ENCODE measurements around the gene KLHL36. TPM values are rescaled to one million over a fixed set of nuclear protein-coding genes. Genes with fewer than 3 reads are reported as not detected.
A peak's percentile ranks its signal among the peaks of the same experiment; 100 is the strongest.
"Not testable (repeated sequence)": the region's sequence is repeated elsewhere in the genome, so short reads cannot be mapped to it uniquely, and the experiment has no call there.

The KLHL36 gene
- total and polyA plus RNA-seq, 9 of the 15 experiments (the other 6 are each of a cell fraction or from before 2014, with no cell fraction given) = 2.1 to 51.2 (median 18.5) TPM

GRCh38 chr16:84687715-84688114 is 39.4 kb downstream of the KLHL36 start:
- no peak for DNase-seq (ENCODE audit: extremely low read depth in 1 of 4, low spot score in 3 of 4)

GRCh38 chr16:84688163-84688562 is 39.9 kb downstream of the KLHL36 start:
- H3K27me3 ChIP-seq (ENCODE audit: control insufficient read depth in 2 of 2, insufficient read depth in 2 of 2, low read length in 2 of 2); H3K4me2 ChIP-seq (ENCODE audit: insufficient read depth, low read length); H4K20me1 ChIP-seq (replicated peaks; ENCODE audit: control insufficient read depth, insufficient read depth, low read length); H3K27ac ChIP-seq (ENCODE audit: extremely low read depth, low read depth, low read length); H3K4me1 ChIP-seq (replicated peaks in 1 of 2; ENCODE audit: control insufficient read depth in 2 of 2, insufficient read depth in 2 of 2, low read length in 2 of 2); H2AFZ ChIP-seq (ENCODE audit: low read depth, low read length); H3K4me3 ChIP-seq; DNase-seq (ENCODE audit: extremely low read depth in 1 of 4, low spot score in 3 of 4); H3K9ac ChIP-seq (ENCODE audit: insufficient read depth in 1 of 2, low read depth in 2 of 2, low read length in 2 of 2); H3K9me3 ChIP-seq (replicated peaks; ENCODE audit: control insufficient read depth, insufficient read depth, low read depth, low read length); intact Hi-C loops (cut with micrococcal nuclease); FAIRE-seq; H3K79me2 ChIP-seq (ENCODE audit: control insufficient read depth, insufficient read depth, low read length); BruUV-seq (replicated peaks); H3K9me1 ChIP-seq (ENCODE audit: control insufficient read depth, insufficient read depth, low read length); ATAC-seq; in situ Hi-C loops (cut with MboI); H3K36me3 ChIP-seq (ENCODE audit: control insufficient read depth, insufficient read depth, low read length): not testable (repeated sequence)
- POLR2A ChIA-PET = interaction anchor here (0.6 to 1.4 kb wide), 3 partner anchors 13 to 246 kb away, joined by 3 read pairs; no protein-coding TSS in a partner anchor
- TF ChIP-seq ZNF280A (IDR thresholded peaks at IDR 0.05; ENCODE audit: low read depth, partially characterized antibody) (peak; percentile 41), ZFP36 (IDR thresholded peaks at IDR 0.05; ENCODE audit: low read depth, low read length, partially characterized antibody) (peak; percentile 39), TRIM28 (IDR thresholded peaks at IDR 0.05) (0 out of 2 replicates have a peak, but pooled peaks have one; percentile 58), TRIM24 (IDR thresholded peaks at IDR 0.05) (peak in 1 of 2 experiments; percentile 44; a peak in 1 of 4 replicates), ZNF431 (CRISPR knock-in tag; IDR thresholded peaks at IDR 0.05) (peak; percentile 90), ZBTB33 (CRISPR knock-in tag; IDR thresholded peaks at IDR 0.05) (0 out of 2 replicates have a peak, but pooled peaks have one; percentile 13)
- CTCF ChIA-PET (ENCODE audit: low intra/inter-chr PET ratio) = interaction anchor here (0.6 kb wide), 1 partner anchor 11 kb away, joined by 5 read pairs; no protein-coding TSS in a partner anchor
- 77% methylated on average over 4 of the region's 4 CpGs for WGBS (ENCODE audit: insufficient coverage, low coverage, missing lambda C conversion rate)

More at GRCh38 chr16:84687715-84688114, 39.4 kb downstream of the KLHL36 start:
- Histone ChIP-seq H3K79me2 (ENCODE audit: control insufficient read depth, insufficient read depth, low read length) (no peaks in the 10 kb centered on the region), H4K20me1 (replicated peaks; ENCODE audit: control insufficient read depth, insufficient read depth, low read length) (no peaks in the 10 kb centered on the region), H3K27me3 (ENCODE audit: control insufficient read depth in 2 of 2, insufficient read depth in 2 of 2, low read length in 2 of 2) (peaks cover 4 to 5% of the 10 kb centered on the region in 2 experiments; a peak in 2 of 5 replicates), H3K9me3 (replicated peaks; ENCODE audit: control insufficient read depth, insufficient read depth, low read depth, low read length) (0 out of 2 replicates have a peak, but pooled peaks cover 5% of the 10 kb centered on the region), H3K9me1 (ENCODE audit: control insufficient read depth, insufficient read depth, low read length) (no peaks in the 10 kb centered on the region), H3K27ac (ENCODE audit: extremely low read depth, low read depth, low read length) (no peak overlapping the region), H3K4me1 (replicated peaks in 1 of 2; ENCODE audit: control insufficient read depth in 2 of 2, insufficient read depth in 2 of 2, low read length in 2 of 2) (peaks cover 0 to 10% of the 10 kb centered on the region in 2 experiments; a peak in 4 of 5 replicates), H2AFZ (ENCODE audit: low read depth, low read length) (no peak overlapping the region; the same call in 1 of the 2 replicates), H3K36me3 (ENCODE audit: control insufficient read depth, insufficient read depth, low read length) (no peaks in the 10 kb centered on the region), H3K4me3 (no peak overlapping the region), H3K4me2 (ENCODE audit: insufficient read depth, low read length) (no peak overlapping the region), H3K9ac (ENCODE audit: insufficient read depth in 1 of 2, low read depth in 2 of 2, low read length in 2 of 2) (no peak overlapping the region)
- BruUV-seq (replicated peaks) = no TSS peak
- ChIA-PET POLR2A (interaction anchor here (0.6 to 1.4 kb wide), 3 partner anchors 14 to 247 kb away, joined by 3 read pairs; no protein-coding TSS in a partner anchor), CTCF (ENCODE audit: low intra/inter-chr PET ratio) (interaction anchor here (0.6 kb wide), 1 partner anchor 11 kb away, joined by 5 read pairs; no protein-coding TSS in a partner anchor)
- 52% methylated on average over 6 of the region's 6 CpGs for WGBS (ENCODE audit: insufficient coverage, low coverage, missing lambda C conversion rate)
- no peak for TF ChIP-seq PHB2 (IDR thresholded peaks at IDR 0.05; ENCODE audit: low read depth)
- no peak for TF ChIP-seq ZEB2 (IDR thresholded peaks at IDR 0.05)
- no peak for TF ChIP-seq ZKSCAN8 (CRISPR knock-in tag; IDR thresholded peaks at IDR 0.05)
- TF ChIP-seq ZNF384 (IDR thresholded peaks at IDR 0.05; ENCODE audit: low read depth, low read length) = peak; percentile 38; the same call in 1 of the 2 replicates
- in situ Hi-C loops (cut with MboI) = no loop called here
- FAIRE-seq = peak; percentile 11
- no peak for ATAC-seq
- intact Hi-C loops (cut with micrococcal nuclease) = no loop called here
